Muscle layer of duodenum (tissue), 2 donors: ENCODE results near the gene TAOK3.
"Not testable (repeated sequence)": the region's sequence is repeated elsewhere in the genome, so short reads cannot be mapped to it uniquely, and the experiment has no call there.

Source experiments
- H3K27ac ChIP-seq: one replicate; pipeline ENCODE4 v1.7.0; 2013; ENCODE audit warnings: mild to moderate bottlenecking, low read length
- H3K27me3 ChIP-seq: one replicate; pipeline ENCODE4 v1.7.0; 2013; ENCODE audit warnings: low read depth, mild to moderate bottlenecking, control low read depth, low read length
- H3K36me3 ChIP-seq, 2 donors: one replicate each; pipeline ENCODE4 v1.7.0; 2013; ENCODE audit warnings: low read length in 2 of 2, control low read depth in 1 of 2, mild to moderate bottlenecking in 1 of 2; ENCODE audit not compliant: insufficient read depth in 2 of 2, control insufficient read depth in 1 of 2
- H3K4me1 ChIP-seq, 2 donors: one replicate each; pipeline ENCODE4 v1.7.0; 2013; ENCODE audit warnings: low read length in 2 of 2, mild to moderate bottlenecking in 2 of 2, control low read depth in 1 of 2, moderate library complexity in 1 of 2; ENCODE audit not compliant: insufficient read depth in 2 of 2, control insufficient read depth in 1 of 2
- H3K4me3 ChIP-seq, 2 donors: one replicate each; pipeline ENCODE4 v1.7.0; 2013; ENCODE audit warnings: low read length in 2 of 2, low read depth in 1 of 2, mild to moderate bottlenecking in 1 of 2
- H3K9me3 ChIP-seq, 2 donors: one replicate each; pipeline ENCODE4 v1.7.0; 2013; ENCODE audit warnings: low read length in 2 of 2, control low read depth in 1 of 2, mild to moderate bottlenecking in 1 of 2; ENCODE audit not compliant: control insufficient read depth in 1 of 2
- donor health status: healthy.

Gene TAOK3

DNA sequence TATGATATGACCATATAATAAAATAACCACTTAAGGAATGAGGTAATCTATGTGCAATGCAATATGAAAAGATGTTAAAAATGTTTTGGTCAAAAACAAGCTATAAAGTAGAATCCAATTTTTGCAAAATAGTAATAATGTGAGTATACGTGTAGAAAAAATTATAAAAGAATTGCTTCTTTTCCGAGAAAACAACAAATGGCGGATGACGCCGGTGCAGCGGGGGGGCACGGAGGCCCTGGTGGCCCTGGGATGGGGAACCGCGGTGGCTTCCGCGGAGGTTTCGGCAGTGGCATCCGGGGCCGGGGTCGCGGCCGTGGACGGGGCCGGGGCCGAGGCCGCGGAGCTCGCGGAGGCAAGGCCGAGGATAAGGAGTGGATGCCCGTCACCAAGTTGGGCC is 126.8 kb downstream of the TAOK3 start:
- not testable (repeated sequence) for H3K36me3 ChIP-seq, H3K4me1 ChIP-seq, H3K9me3 ChIP-seq, H3K4me3 ChIP-seq, H3K27ac ChIP-seq, H3K27me3 ChIP-seq

DNA sequence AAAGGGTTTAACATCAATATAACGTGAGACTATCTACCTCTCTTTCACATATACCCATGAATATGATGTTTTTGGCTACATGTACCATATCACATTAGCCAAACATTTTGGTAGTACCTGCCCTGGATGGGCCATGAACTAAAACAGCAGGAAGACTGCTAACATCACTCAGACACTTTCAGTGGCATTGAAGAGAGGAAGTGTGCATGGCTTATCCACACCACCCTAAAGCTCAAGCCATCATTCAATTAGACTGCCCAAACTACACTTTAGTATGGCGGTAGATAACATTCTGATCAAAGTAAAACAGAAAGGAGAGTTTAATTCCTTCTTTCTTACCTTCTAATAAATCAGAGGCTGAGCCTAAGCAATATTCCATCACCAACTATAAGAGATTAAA is 133.8 kb downstream of the TAOK3 start:
- Histone ChIP-seq H3K4me3 (no peak overlapping the region), H3K4me1 (no peaks in the 10 kb centered on the region), H3K9me3 (no peaks in the 10 kb centered on the region), H3K27me3 (no peaks in the 10 kb centered on the region), H3K27ac (no peak overlapping the region), H3K36me3 (peaks cover 16 to 20% of the 10 kb centered on the region in 2 donors)

DNA sequence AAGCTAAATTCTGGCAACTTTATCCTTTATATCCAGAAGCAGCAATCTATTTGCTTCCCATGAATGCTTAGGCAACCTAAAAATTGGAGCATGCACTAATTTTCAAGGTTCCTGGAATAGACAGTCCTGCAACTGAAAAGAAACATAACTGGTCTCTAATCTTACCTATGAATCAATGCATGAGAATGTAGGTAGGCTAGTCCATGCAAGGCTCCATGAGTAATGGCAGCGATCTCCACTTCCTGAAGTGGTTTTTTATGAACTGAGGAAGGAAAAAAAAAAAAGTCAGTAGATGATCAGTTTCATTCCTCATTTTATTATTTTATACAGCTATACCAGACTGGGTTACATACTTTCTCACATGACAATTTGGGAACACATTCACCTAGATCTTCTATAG is 134.8 kb downstream of the TAOK3 start:
- H3K36me3 ChIP-seq: peaks cover 16 to 20% of the 10 kb centered on the region in 2 donors
- H3K4me3 ChIP-seq: no peak overlapping the region
- H3K27me3 ChIP-seq: no peaks in the 10 kb centered on the region
- no peak overlapping the region for H3K27ac ChIP-seq
- H3K9me3 ChIP-seq: no peaks in the 10 kb centered on the region
- no peaks in the 10 kb centered on the region for H3K4me1 ChIP-seq

DNA sequence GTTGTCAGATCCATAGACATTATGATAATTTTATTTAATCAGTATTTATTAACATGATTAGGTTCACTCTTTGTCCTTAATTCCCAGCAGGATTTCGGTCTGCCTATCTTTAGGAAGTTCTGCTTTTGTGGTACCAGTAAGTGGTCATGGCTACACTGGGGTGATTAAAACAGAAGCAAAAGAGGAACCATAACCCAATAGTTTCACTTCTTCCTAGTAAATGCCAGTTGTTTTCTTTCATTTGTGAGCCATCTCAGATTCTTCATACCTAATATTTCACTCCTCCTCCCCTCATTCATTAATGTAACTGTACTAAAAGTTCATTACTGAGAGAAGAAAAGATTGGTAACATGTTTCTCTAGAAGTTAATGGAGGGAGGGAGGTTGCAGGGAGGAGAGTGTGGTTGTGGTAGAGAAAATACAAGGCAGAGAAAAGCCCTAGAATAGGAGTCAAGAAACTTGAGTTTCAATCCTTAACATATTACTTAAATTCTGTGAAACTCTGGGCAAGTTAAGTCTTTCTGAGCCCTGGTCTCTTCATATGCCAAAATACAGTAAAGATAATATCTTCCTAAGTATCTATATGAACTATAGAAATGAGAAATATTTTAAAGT is 135.5 kb downstream of the TAOK3 start:
- Histone ChIP-seq H3K36me3 (peaks cover 16 to 20% of the 10 kb centered on the region in 2 donors), H3K4me3 (no peak overlapping the region), H3K27ac (no peak overlapping the region), H3K4me1 (no peaks in the 10 kb centered on the region), H3K9me3 (no peaks in the 10 kb centered on the region), H3K27me3 (no peaks in the 10 kb centered on the region)

DNA sequence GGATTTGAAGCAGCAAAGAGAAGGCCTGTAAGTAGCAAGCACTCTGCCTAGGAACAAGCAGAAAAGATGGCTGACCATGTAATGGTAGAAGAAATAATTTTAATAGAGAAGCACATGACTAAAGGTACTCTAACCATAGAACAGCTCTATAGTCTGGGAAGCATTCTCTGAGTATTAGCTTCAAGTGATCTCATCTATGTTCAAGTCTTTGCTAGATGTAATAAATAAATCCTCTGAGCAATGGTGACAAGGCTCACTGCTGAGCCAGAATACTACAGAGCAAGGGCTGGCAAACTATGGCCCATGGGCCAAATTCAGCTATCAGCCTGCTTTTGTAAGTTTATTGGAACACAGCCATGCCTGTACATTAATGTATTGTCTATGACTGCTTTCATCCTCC is 152.0 kb downstream of the TAOK3 start:
- Histone ChIP-seq H3K4me1 (no peaks in the 10 kb centered on the region), H3K9me3 (no peaks in the 10 kb centered on the region), H3K4me3 (no peak overlapping the region), H3K27me3 (no peaks in the 10 kb centered on the region), H3K27ac (no peak overlapping the region), H3K36me3 (peaks cover 4 to 7% of the 10 kb centered on the region in 2 donors)

DNA sequence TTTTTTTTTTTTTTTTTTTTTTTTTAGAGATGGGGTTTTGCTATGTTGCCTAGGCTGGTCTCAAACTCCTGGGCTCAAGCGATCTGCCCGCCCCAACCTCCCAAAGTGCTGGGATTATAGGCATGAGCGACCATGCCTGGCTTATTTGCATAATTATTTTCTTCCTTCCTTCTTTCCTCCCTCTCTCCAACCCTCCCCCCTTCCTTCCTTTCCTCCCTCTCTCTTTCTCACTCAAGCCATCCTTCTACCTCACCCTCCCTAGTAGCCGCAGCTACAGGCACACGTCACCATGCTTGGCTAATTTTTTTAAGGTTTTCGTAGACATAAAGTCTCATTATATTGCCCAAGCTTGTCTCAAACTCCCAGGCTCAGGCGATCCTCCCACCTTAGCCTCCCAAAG is 152.9 kb downstream of the TAOK3 start:
- no peak overlapping the region for H3K4me3 ChIP-seq
- H3K27me3 ChIP-seq: no peaks in the 10 kb centered on the region
- H3K9me3 ChIP-seq: no peaks in the 10 kb centered on the region
- H3K36me3 ChIP-seq: peaks cover 4 to 7% of the 10 kb centered on the region in 2 donors
- no peak overlapping the region for H3K27ac ChIP-seq
- H3K4me1 ChIP-seq: no peaks in the 10 kb centered on the region

DNA sequence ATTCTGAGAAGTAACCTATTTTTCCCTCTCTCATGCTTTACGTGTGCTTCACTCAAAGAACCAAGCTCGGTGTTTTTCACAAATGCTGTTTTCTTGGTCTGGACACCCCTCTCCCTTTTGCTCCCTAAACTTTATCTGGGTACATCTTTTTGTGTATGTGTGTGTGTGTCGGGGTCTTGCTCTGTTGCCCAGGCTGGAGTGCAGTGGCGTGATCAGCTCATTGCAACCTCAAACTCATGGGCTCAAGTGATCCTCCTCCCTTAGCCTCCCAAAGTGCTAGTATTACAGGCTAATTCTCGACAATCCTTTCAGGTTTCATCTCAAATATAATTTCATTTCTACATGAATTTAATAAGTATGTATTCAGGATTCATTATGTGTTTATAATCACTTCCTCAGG is 153.6 kb downstream of the TAOK3 start:
- Histone ChIP-seq H3K4me1 (no peaks in the 10 kb centered on the region), H3K27me3 (no peaks in the 10 kb centered on the region), H3K36me3 (peaks cover 3 to 6% of the 10 kb centered on the region in 2 donors), H3K27ac (no peak overlapping the region), H3K4me3 (no peak overlapping the region), H3K9me3 (no peaks in the 10 kb centered on the region)

DNA sequence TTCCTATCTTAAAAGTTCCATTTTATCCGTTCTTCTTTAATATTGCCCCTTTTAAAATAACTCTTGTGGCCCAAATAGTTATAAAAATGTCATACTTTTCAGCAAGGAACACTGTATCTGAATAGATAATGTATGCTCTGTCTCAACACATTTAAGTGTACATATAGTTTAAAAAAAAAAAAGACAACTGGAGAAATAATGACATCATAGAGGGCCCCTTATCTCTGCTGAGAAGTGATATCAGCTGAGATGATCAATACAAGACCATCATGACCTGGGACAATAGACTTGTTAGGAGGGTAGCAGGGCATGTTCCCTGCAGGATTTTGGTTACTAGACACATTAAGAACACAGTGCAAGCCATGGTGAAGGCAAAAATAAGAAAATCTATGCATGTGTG is 159.3 kb downstream of the TAOK3 start:
- Histone ChIP-seq H3K27ac (no peak overlapping the region), H3K27me3 (no peaks in the 10 kb centered on the region), H3K9me3 (no peaks in the 10 kb centered on the region), H3K4me1 (no peaks in the 10 kb centered on the region), H3K36me3 (peaks cover 7 to 11% of the 10 kb centered on the region in 2 donors), H3K4me3 (no peak overlapping the region)

DNA sequence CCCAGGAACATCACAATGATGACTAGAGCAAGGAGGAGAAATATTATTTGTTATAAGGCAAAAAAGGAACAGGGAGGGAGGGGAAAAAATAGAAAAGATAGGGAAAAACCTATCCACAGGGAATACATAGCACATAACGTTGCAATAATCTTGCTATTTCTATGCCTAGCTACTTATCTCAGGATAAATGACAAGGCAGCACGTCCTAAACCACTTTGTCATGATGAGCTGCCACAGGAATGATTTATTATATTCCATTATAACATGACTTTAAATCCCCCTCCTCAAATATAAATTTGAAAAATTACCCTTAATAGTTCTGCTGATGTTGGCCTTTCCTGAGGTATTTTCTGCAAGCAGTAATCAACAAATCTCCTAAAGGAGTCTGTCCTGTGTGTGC is 160.1 kb downstream of the TAOK3 start:
- Histone ChIP-seq H3K36me3 (peaks cover 7 to 11% of the 10 kb centered on the region in 2 donors), H3K27me3 (no peaks in the 10 kb centered on the region), H3K4me1 (no peaks in the 10 kb centered on the region), H3K4me3 (no peak overlapping the region), H3K9me3 (no peaks in the 10 kb centered on the region), H3K27ac (no peak overlapping the region)

DNA sequence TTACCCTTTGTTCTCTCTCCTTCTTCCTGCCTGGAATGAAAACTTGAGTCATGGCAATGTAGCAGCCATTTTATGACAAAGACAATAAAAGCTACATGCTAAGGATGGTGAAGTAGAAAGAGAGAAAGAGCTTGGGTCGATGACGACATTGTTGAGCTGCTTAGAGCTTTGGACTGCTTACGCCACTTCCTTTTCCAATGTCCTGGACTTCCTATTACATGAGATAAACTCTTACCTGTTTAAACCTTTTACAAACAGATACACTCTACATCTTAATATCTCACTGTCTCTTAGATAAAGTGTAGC is 166.6 kb downstream of the TAOK3 start:
- no peaks in the 10 kb centered on the region for H3K27me3 ChIP-seq
- no peak overlapping the region for H3K27ac ChIP-seq
- peaks cover under 1 to 3% of the 10 kb centered on the region in 2 donors for H3K36me3 ChIP-seq
- no peaks in the 10 kb centered on the region for H3K9me3 ChIP-seq
- no peak overlapping the region for H3K4me3 ChIP-seq
- H3K4me1 ChIP-seq: no peaks in the 10 kb centered on the region

DNA sequence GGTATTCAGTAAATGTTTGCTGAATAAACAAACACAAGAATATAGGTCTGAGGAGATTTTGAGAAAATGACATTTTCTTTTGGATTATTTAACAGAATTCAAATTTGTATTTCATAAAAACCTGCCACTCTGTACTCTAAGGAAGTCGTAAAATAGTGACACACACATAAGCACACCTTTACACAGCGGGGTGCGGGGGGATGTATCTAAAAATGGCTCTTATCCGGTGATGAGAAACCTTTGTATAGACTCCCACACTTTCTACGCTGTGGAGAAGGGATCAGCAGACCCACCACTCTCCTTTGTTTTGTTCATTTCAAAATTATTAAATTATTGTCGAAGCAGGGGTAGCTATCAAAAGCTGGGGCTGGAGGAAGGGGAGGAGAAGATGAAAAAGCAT is 178.7 kb downstream of the TAOK3 start:
- Histone ChIP-seq H3K4me3 (no peak overlapping the region), H3K27me3 (no peaks in the 10 kb centered on the region), H3K9me3 (no peaks in the 10 kb centered on the region), H3K27ac (no peak overlapping the region), H3K36me3 (peaks cover 15 to 26% of the 10 kb centered on the region in 2 donors), H3K4me1 (peaks cover 0 to 13% of the 10 kb centered on the region in 2 donors)

DNA sequence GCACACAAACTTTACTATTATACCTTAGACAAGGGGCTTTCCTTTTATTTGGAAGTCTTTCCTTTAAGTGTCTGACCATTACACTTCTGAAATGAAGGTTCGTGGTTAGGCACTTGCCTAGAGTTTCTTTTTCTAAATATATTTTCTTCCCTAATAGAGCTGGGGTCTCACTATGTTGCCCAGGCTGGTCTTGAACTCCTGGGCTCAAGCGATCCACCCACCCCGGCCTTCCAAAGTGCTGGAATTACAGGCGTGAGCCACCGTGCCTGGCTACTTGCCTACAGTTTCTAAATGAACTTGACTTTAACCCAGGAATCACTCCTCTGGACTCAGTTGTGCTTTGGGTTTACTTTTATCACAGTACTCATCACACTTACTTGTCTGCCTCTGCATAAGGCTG is 179.2 kb downstream of the TAOK3 start:
- no peak overlapping the region for H3K4me3 ChIP-seq
- H3K36me3 ChIP-seq: peaks cover 11 to 22% of the 10 kb centered on the region in 2 donors
- H3K27ac ChIP-seq: no peak overlapping the region
- H3K27me3 ChIP-seq: no peaks in the 10 kb centered on the region
- H3K4me1 ChIP-seq: peaks cover 0 to 16% of the 10 kb centered on the region in 2 donors
- H3K9me3 ChIP-seq: no peaks in the 10 kb centered on the region
